ENCODE results near the gene SORCS3. TPM values are rescaled to one million over a fixed set of nuclear protein-coding genes. Genes with fewer than 3 reads are reported as not detected.

The SORCS3 gene
- total RNA-seq, 1 donor from 2014 or later: 1.00 TPM

DNA sequence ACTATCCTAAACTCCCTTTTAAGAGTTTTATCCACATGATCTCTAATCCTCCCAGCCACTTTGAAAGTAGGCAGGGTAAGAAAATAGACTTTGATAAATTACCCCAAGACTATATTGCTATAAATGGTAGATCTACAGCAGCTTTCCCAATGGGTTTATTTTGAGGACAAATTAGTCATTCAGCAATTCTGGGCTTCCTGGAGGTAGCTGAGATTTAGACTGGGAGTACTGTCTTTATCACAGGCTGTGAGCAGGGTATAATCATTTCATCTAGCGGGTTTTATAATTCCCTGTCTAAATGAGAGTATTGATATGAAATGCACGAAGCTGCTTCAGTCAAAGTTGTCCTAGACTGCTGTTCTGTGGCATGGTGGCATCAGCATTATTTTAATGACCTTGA lies 279.4 kb downstream of the SORCS3 start:
- Histone ChIP-seq H3K4me1 (ENCODE audit: insufficient read depth, low read length) (no peaks in the 10 kb centered on the region), H3K9ac (ENCODE audit: low read length) (no peak overlapping the region), H3K9me3 (ENCODE audit: insufficient read depth, low read depth, low read length) (no peaks in the 10 kb centered on the region), H3K27ac (ENCODE audit: low read depth, low read length) (no peak overlapping the region), H3K79me2 (ENCODE audit: insufficient read depth, low read length) (no peaks in the 10 kb centered on the region), H3K4me3 (ENCODE audit: insufficient read depth, low read depth, low read length) (no peak overlapping the region), H3K4me2 (ENCODE audit: low read length) (no peak overlapping the region), H4K20me1 (ENCODE audit: insufficient read depth, low read length) (no peaks in the 10 kb centered on the region), H2AFZ (ENCODE audit: low read depth, low read length) (no peak overlapping the region), H3K27me3 (ENCODE audit: insufficient read depth, low read length) (no peaks in the 10 kb centered on the region), H3K36me3 (ENCODE audit: insufficient read depth, low read length) (no peaks in the 10 kb centered on the region)
- DNase-seq (ENCODE audit: low read depth) (no peak), FAIRE-seq (no peak)
- no peak for TF ChIP-seq EZH2 (IDR thresholded peaks at IDR 0.05; ENCODE audit: insufficient read depth, low read length)
- TF ChIP-seq, protein P1, sequence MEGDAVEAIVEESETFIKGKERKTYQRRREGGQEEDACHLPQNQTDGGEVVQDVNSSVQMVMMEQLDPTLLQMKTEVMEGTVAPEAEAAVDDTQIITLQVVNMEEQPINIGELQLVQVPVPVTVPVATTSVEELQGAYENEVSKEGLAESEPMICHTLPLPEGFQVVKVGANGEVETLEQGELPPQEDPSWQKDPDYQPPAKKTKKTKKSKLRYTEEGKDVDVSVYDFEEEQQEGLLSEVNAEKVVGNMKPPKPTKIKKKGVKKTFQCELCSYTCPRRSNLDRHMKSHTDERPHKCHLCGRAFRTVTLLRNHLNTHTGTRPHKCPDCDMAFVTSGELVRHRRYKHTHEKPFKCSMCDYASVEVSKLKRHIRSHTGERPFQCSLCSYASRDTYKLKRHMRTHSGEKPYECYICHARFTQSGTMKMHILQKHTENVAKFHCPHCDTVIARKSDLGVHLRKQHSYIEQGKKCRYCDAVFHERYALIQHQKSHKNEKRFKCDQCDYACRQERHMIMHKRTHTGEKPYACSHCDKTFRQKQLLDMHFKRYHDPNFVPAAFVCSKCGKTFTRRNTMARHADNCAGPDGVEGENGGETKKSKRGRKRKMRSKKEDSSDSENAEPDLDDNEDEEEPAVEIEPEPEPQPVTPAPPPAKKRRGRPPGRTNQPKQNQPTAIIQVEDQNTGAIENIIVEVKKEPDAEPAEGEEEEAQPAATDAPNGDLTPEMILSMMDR (IDR thresholded peaks at IDR 0.05; ENCODE audit: insufficient read depth, low read depth, low read length): no peak
- peaks cover 19% of the 10 kb centered on the region for H3K27me3 Mint-ChIP-seq (ENCODE audit: low read depth, unreplicated experiment)
- peaks cover 2% of the 10 kb centered on the region for H3K4me1 Mint-ChIP-seq (ENCODE audit: low read depth, unreplicated experiment)
- no peak overlapping the region for H3K4me3 Mint-ChIP-seq (ENCODE audit: unreplicated experiment)
- no peaks in the 10 kb centered on the region for H3K36me3 Mint-ChIP-seq (ENCODE audit: low read depth, unreplicated experiment)
- no peaks in the 10 kb centered on the region for H3K9me3 Mint-ChIP-seq (ENCODE audit: unreplicated experiment)
- no peak overlapping the region for H3K27ac Mint-ChIP-seq (ENCODE audit: unreplicated experiment)

DNA sequence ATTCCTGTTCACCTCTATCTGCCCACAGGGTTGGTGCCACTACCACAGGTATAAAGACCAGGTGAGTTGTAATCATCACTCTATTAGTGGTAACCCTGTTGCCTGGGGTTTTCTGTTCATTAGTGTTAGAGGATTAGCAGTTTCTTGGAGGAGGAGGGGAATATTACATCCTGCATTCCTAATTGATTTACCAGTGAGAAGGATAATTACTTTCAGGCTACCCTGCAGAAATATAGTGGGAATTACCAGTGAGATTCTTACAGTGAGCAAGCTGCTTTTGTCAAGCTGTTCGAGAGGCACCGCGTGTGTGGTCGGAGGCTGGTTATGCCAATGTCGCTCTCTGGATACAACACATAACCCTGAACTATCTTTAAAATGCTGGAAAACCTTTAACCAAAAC lies 280.7 kb downstream of the SORCS3 start:
- no peak overlapping the region for H3K4me2 ChIP-seq (ENCODE audit: low read length)
- H3K27me3 Mint-ChIP-seq (ENCODE audit: low read depth, unreplicated experiment): peaks cover 12% of the 10 kb centered on the region
- H3K4me3 Mint-ChIP-seq (ENCODE audit: unreplicated experiment): no peak overlapping the region
- H3K9me3 ChIP-seq (ENCODE audit: insufficient read depth, low read depth, low read length): no peaks in the 10 kb centered on the region
- H2AFZ ChIP-seq (ENCODE audit: low read depth, low read length): no peak overlapping the region
- H3K27ac Mint-ChIP-seq (ENCODE audit: unreplicated experiment): no peak overlapping the region
- no peak overlapping the region for H3K4me3 ChIP-seq (ENCODE audit: insufficient read depth, low read depth, low read length)
- H3K36me3 ChIP-seq (ENCODE audit: insufficient read depth, low read length): no peaks in the 10 kb centered on the region
- H3K79me2 ChIP-seq (ENCODE audit: insufficient read depth, low read length): no peaks in the 10 kb centered on the region
- H3K4me1 ChIP-seq (ENCODE audit: insufficient read depth, low read length): no peaks in the 10 kb centered on the region
- H3K9me3 Mint-ChIP-seq (ENCODE audit: unreplicated experiment): no peaks in the 10 kb centered on the region
- H3K27ac ChIP-seq (ENCODE audit: low read depth, low read length): no peak overlapping the region
- H3K4me1 Mint-ChIP-seq (ENCODE audit: low read depth, unreplicated experiment): peaks cover 2% of the 10 kb centered on the region
- no peaks in the 10 kb centered on the region for H3K36me3 Mint-ChIP-seq (ENCODE audit: low read depth, unreplicated experiment)
- no peaks in the 10 kb centered on the region for H4K20me1 ChIP-seq (ENCODE audit: insufficient read depth, low read length)
- no peak overlapping the region for H3K9ac ChIP-seq (ENCODE audit: low read length)
- FAIRE-seq (no peak), DNase-seq (ENCODE audit: low read depth) (no peak)
- TF ChIP-seq EZH2 (IDR thresholded peaks at IDR 0.05; ENCODE audit: insufficient read depth, low read length): no peak
- TF ChIP-seq, protein P1 (IDR thresholded peaks at IDR 0.05; ENCODE audit: insufficient read depth, low read depth, low read length): no peak
- H3K27me3 ChIP-seq (ENCODE audit: insufficient read depth, low read length): no peaks in the 10 kb centered on the region

DNA sequence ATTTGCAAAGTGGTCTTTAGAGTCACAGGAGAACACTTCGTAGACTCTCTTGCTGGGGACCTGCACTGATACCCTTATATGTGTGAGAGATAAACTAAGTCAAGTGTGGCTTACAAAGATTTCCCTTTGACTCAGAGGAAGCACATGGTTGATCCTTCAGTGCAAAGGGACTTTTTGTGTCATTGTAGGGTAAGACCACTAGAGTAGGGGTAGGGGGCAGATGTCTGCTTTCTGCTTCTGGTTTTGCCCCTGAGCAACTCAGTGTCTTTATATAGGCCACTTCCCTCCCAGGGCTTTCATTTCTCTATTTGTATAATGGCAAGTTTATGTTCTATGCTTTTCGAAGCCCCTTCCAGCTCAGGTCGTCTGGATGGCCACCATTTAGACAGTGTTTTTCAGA lies 281.7 kb downstream of the SORCS3 start:
- DNase-seq (ENCODE audit: low read depth) (no peak), FAIRE-seq (no peak)
- no peak overlapping the region for H3K4me3 ChIP-seq (ENCODE audit: insufficient read depth, low read depth, low read length)
- Mint-ChIP-seq H3K4me1 (ENCODE audit: low read depth, unreplicated experiment) (peaks cover 2% of the 10 kb centered on the region), H3K36me3 (ENCODE audit: low read depth, unreplicated experiment) (no peaks in the 10 kb centered on the region), H3K27ac (ENCODE audit: unreplicated experiment) (no peak overlapping the region), H3K9me3 (ENCODE audit: unreplicated experiment) (no peaks in the 10 kb centered on the region), H3K27me3 (ENCODE audit: low read depth, unreplicated experiment) (peaks cover 14% of the 10 kb centered on the region), H3K4me3 (ENCODE audit: unreplicated experiment) (no peak overlapping the region)
- no peaks in the 10 kb centered on the region for H3K36me3 ChIP-seq (ENCODE audit: insufficient read depth, low read length)
- H3K27ac ChIP-seq (ENCODE audit: low read depth, low read length): no peak overlapping the region
- no peaks in the 10 kb centered on the region for H4K20me1 ChIP-seq (ENCODE audit: insufficient read depth, low read length)
- no peaks in the 10 kb centered on the region for H3K27me3 ChIP-seq (ENCODE audit: insufficient read depth, low read length)
- H3K9me3 ChIP-seq (ENCODE audit: insufficient read depth, low read depth, low read length): no peaks in the 10 kb centered on the region
- H3K79me2 ChIP-seq (ENCODE audit: insufficient read depth, low read length): no peaks in the 10 kb centered on the region
- no peak overlapping the region for H3K9ac ChIP-seq (ENCODE audit: low read length)
- TF ChIP-seq EZH2 (IDR thresholded peaks at IDR 0.05; ENCODE audit: insufficient read depth, low read length): no peak
- TF ChIP-seq, protein P1 (IDR thresholded peaks at IDR 0.05; ENCODE audit: insufficient read depth, low read depth, low read length): no peak
- H2AFZ ChIP-seq (ENCODE audit: low read depth, low read length): no peak overlapping the region
- no peaks in the 10 kb centered on the region for H3K4me1 ChIP-seq (ENCODE audit: insufficient read depth, low read length)
- no peak overlapping the region for H3K4me2 ChIP-seq (ENCODE audit: low read length)
